Endothelial cell (in vitro differentiated cells): Measurements from ENCODE around the gene EPN3. TPM values are rescaled to one million over a fixed set of nuclear protein-coding genes. Genes with fewer than 3 reads are reported as not detected.

Experiments
- DNase-seq: peaks from one replicate; pipeline ENCODE4 v3.0.0; 2021; ENCODE audit warnings: low spot score
- H3K27ac Mint-ChIP-seq: one replicate; pipeline ENCODE4 v1.8.0; 2021; ENCODE audit warnings: mixed read lengths, inconsistent platforms; ENCODE audit not compliant: unreplicated experiment
- H3K27me3 Mint-ChIP-seq: one replicate; pipeline ENCODE4 v1.8.0; 2021; ENCODE audit warnings: mild to moderate bottlenecking, moderate library complexity, mixed read lengths, inconsistent platforms; ENCODE audit not compliant: unreplicated experiment
- H3K36me3 Mint-ChIP-seq: one replicate; pipeline ENCODE4 v1.8.0; 2021; ENCODE audit warnings: mild to moderate bottlenecking, low read depth, mixed read lengths, inconsistent platforms; ENCODE audit not compliant: unreplicated experiment
- H3K4me1 Mint-ChIP-seq: one replicate; pipeline ENCODE4 v1.8.0; 2021; ENCODE audit warnings: mild to moderate bottlenecking, mixed read lengths, inconsistent platforms; ENCODE audit not compliant: unreplicated experiment
- H3K4me3 Mint-ChIP-seq: one replicate; pipeline ENCODE4 v1.8.0; 2021; ENCODE audit warnings: mild to moderate bottlenecking, mixed read lengths, inconsistent platforms; ENCODE audit not compliant: unreplicated experiment
- H3K9me3 Mint-ChIP-seq: one replicate; pipeline ENCODE4 v1.8.0; 2021; ENCODE audit warnings: mixed read lengths, inconsistent platforms; ENCODE audit not compliant: unreplicated experiment
- total RNA-seq: library from RNA; stranded (reverse); fragmentation: NEBNext Ultra II Directional; extraction: Animal tissue kit (Norgen Biotek cat#: 25700); gene quantifications from one replicate; pipeline ENCODE4 v1.2.1, GENCODE V29; 2021; ENCODE audit not compliant: unreplicated experiment
- TF ChIP-seq, protein P1 (sequence below): fragments of 200-600 bp; sonication (generic); IDR thresholded peaks from one replicate; pipeline ENCODE4 v1.5.0; 2021; ENCODE audit warnings: antibody characterized with exemption; ENCODE audit not compliant: unreplicated experiment

The EPN3 gene
- total RNA-seq, 1 donor from 2014 or later = 0.49 TPM

- peaks cover 14% of the 10 kb centered on the region for H3K27me3 Mint-ChIP-seq
- TF ChIP-seq, protein P1, sequence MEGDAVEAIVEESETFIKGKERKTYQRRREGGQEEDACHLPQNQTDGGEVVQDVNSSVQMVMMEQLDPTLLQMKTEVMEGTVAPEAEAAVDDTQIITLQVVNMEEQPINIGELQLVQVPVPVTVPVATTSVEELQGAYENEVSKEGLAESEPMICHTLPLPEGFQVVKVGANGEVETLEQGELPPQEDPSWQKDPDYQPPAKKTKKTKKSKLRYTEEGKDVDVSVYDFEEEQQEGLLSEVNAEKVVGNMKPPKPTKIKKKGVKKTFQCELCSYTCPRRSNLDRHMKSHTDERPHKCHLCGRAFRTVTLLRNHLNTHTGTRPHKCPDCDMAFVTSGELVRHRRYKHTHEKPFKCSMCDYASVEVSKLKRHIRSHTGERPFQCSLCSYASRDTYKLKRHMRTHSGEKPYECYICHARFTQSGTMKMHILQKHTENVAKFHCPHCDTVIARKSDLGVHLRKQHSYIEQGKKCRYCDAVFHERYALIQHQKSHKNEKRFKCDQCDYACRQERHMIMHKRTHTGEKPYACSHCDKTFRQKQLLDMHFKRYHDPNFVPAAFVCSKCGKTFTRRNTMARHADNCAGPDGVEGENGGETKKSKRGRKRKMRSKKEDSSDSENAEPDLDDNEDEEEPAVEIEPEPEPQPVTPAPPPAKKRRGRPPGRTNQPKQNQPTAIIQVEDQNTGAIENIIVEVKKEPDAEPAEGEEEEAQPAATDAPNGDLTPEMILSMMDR = no peak
- H3K4me1 Mint-ChIP-seq = peaks cover 3% of the 10 kb centered on the region
- H3K9me3 Mint-ChIP-seq = no peaks in the 10 kb centered on the region
- peaks cover 16% of the 10 kb centered on the region for H3K36me3 Mint-ChIP-seq
- H3K4me3 Mint-ChIP-seq = no peak overlapping the region
- DNase-seq = no peak
- no peak overlapping the region for H3K27ac Mint-ChIP-seq
Measured at GRCh38 chr17:50551884-50552283, 19.3 kb downstream of the EPN3 start.

DNA sequence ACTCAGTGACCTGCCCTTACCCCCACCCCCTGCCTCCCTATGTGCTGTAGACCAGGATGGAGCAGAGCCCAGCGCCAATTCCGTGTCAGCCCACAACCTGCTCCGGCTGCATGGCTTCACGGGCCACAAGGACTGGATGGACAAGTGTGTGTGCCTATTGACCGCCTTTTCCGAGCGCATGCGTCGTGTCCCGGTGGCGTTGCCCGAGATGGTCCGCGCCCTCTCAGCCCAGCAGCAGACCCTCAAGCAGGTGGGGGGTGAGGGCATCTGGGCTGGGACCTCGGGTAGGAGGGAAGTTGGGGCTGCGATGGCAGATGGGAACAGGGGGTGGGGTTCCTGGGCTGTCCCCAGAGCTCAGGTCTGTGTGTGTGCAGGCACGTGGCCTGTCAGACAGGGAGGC is 21.7 kb downstream of the EPN3 start:
- Mint-ChIP-seq H3K9me3 (no peaks in the 10 kb centered on the region), H3K4me3 (no peak overlapping the region), H3K4me1 (no peaks in the 10 kb centered on the region), H3K27ac (no peak overlapping the region), H3K27me3 (peaks cover 22% of the 10 kb centered on the region), H3K36me3 (peaks cover 16% of the 10 kb centered on the region)
- TF ChIP-seq, protein P1 = no peak
- DNase-seq = no peak

GRCh38 chr17:50556803-50557202 is 24.3 kb downstream of the EPN3 start:
- no peak overlapping the region for H3K4me3 Mint-ChIP-seq
- DNase-seq = no peak
- TF ChIP-seq, protein P1 = no peak
- H3K27ac Mint-ChIP-seq = no peak overlapping the region
- H3K36me3 Mint-ChIP-seq = peaks cover 16% of the 10 kb centered on the region
- H3K27me3 Mint-ChIP-seq = peaks cover 20% of the 10 kb centered on the region
- H3K9me3 Mint-ChIP-seq = no peaks in the 10 kb centered on the region
- no peaks in the 10 kb centered on the region for H3K4me1 Mint-ChIP-seq

DNA sequence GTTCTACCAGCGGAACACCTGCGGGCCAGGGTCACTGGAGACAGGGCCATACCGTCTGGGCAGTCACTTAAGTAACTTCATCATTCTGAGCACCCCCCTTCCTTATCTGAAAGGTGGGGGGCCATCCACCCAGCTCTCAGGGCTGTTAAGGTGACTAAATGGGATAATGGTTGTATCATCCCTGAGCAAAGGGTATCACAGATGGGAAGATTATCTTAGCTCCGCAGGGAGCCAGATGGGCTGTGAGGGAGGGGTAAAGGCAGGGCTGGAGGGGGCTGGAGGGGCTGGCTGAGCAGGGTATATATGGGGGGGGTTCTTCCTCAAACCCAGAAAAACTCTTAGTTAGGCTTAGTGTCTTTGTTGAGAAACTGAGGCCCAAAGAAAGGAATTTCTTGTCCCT is 25.1 kb downstream of the EPN3 start:
- H3K27me3 Mint-ChIP-seq = peaks cover 21% of the 10 kb centered on the region
- H3K27ac Mint-ChIP-seq = no peak overlapping the region
- H3K4me1 Mint-ChIP-seq = peaks cover 4% of the 10 kb centered on the region
- peaks cover 12% of the 10 kb centered on the region for H3K36me3 Mint-ChIP-seq
- no peak overlapping the region for H3K4me3 Mint-ChIP-seq
- TF ChIP-seq, protein P1 = no peak
- no peaks in the 10 kb centered on the region for H3K9me3 Mint-ChIP-seq
- DNase-seq = no peak

GRCh38 chr17:50558091-50558490 is 25.6 kb downstream of the EPN3 start:
- TF ChIP-seq, protein P1 = no peak
- Mint-ChIP-seq H3K4me3 (no peak overlapping the region), H3K36me3 (peaks cover 12% of the 10 kb centered on the region), H3K4me1 (peaks cover 4% of the 10 kb centered on the region), H3K27me3 (peaks cover 23% of the 10 kb centered on the region), H3K9me3 (no peaks in the 10 kb centered on the region), H3K27ac (no peak overlapping the region)
- no peak for DNase-seq
